ENCODE measurements around the gene CD79A. TPM values are rescaled to one million over a fixed set of nuclear protein-coding genes. Genes with fewer than 3 reads are reported as not detected.

CD79A gene
- total RNA-seq, 1 experiment from 2014 or later = 0.59 TPM

GRCh38 chr19:41930322-41930722, 53.2 kb downstream of the CD79A start:
- no peak for DNase-seq
- H3K4me1 ChIP-seq (replicated peaks; ENCODE audit: insufficient read depth) = peaks cover 9% of the 10 kb centered on the region; the same call in 1 of the 2 replicates
- no peaks in the 10 kb centered on the region for H3K9me2 ChIP-seq (ENCODE audit: insufficient read depth)
- H3K4me2 ChIP-seq = no peak overlapping the region
- intact Hi-C loops (cut with micrococcal nuclease; ENCODE audit: unreplicated experiment) = no loop called here
- H3K79me2 ChIP-seq (ENCODE audit: low read depth) = no peaks in the 10 kb centered on the region
- H3K4me3 ChIP-seq = no peak overlapping the region
- H4K20me1 ChIP-seq (ENCODE audit: insufficient read depth) = no peaks in the 10 kb centered on the region
- CTCF ChIA-PET = no interaction called here
- H2AFZ ChIP-seq = no peak overlapping the region
- H3K27ac ChIP-seq = no peak overlapping the region
- peaks cover 65% of the 10 kb centered on the region for H3K27me3 ChIP-seq (ENCODE audit: insufficient read depth, low read depth)
- no TSS peak for BruUV-seq (replicated peaks)
- no peaks in the 10 kb centered on the region for H3K36me3 ChIP-seq (ENCODE audit: low read depth)
- peaks cover 3% of the 10 kb centered on the region; the same call in 1 of the 2 replicates for H3F3A ChIP-seq (ENCODE audit: insufficient read depth, low read depth)
- H3K9me3 ChIP-seq (ENCODE audit: insufficient read depth, low read depth) = no peaks in the 10 kb centered on the region
- TF ChIP-seq EZH2 (IDR thresholded peaks at IDR 0.05; ENCODE audit: low read depth) (no peak), CTCF (conservative IDR thresholded peaks at IDR 0.05) (no peak)
- POLR2A ChIA-PET (ENCODE audit: unreplicated experiment) = no interaction called here

Small RNA genes within 50 kb of the gene (microRNA-seq; reads per million reads assigned to microRNA genes)
- not detected for gene MIR6797 (ENCODE audit: borderline number of aligned reads, borderline replicate concordance)

Other genes starting within 250 kb of the CD79A start
- gene CEACAM7, start 189.0 kb upstream of the CD79A start, total RNA-seq (2021) = not detected in 2 replicates
- 18.1 and 23.3 TPM in 2 replicates for gene CEACAM5, start 168.7 kb upstream of the CD79A start, total RNA-seq (2021)
- 265 and 468 TPM in 2 replicates for gene CEACAM6, start 121.7 kb upstream of the CD79A start, total RNA-seq (2021)
- gene CEACAM3, start 80.7 kb upstream of the CD79A start, total RNA-seq (2021) = not detected in 2 replicates
- gene LYPD4, start 32.6 kb upstream of the CD79A start, total RNA-seq (2021) = not detected in 2 replicates
- gene DMRTC2, start 32.2 kb upstream of the CD79A start, total RNA-seq (2021) = not detected in 2 replicates
- gene RPS19, start 17.0 kb upstream of the CD79A start, total RNA-seq (2021) = 2,593 and 3,356 TPM in 2 replicates
- 101 and 109 TPM in 2 replicates for gene ARHGEF1, start 5.9 kb downstream of the CD79A start, total RNA-seq (2021)
- 0.65 and 0.98 TPM in 2 replicates for gene ERFL, start 51.2 kb downstream of the CD79A start, total RNA-seq (2021)
- gene RABAC1, start 82.0 kb downstream of the CD79A start, total RNA-seq (2021) = 110 and 188 TPM in 2 replicates
- not detected in 2 replicates for gene ATP1A3, start 117.0 kb downstream of the CD79A start, total RNA-seq (2021)
- 0.96 and 1.1 TPM in 2 replicates for gene GRIK5, start 192.9 kb downstream of the CD79A start, total RNA-seq (2021)
- 19.4 and 21.6 TPM in 2 replicates for gene ZNF574, start 198.9 kb downstream of the CD79A start, total RNA-seq (2021)

Measured in PC-9 (cell line).